Osteoblast (primary cell): Measurements from ENCODE around the gene PNPO. TPM values are rescaled to one million over a fixed set of nuclear protein-coding genes. Genes with fewer than 3 reads are reported as not detected.

ENCODE experiments used
- DNase-seq: peaks from one replicate; pipeline ENCODE4 v3.0.0; 2011; ENCODE audit warnings: low spot score, mixed read lengths; ENCODE audit not compliant: insufficient read length; ENCODE audit errors: missing footprints
- H2AFZ ChIP-seq: 2 replicates; pipeline ENCODE4 v1.6.0; 2011; ENCODE audit warnings: mild to moderate bottlenecking, low read length
- H3K27ac ChIP-seq: 2 replicates; pipeline ENCODE4 v1.5.1; 2011; ENCODE audit warnings: mild to moderate bottlenecking, low read depth, low read length, moderate library complexity
- H3K27me3 ChIP-seq: 2 replicates; pipeline ENCODE4 v1.6.0; 2012; ENCODE audit warnings: mild to moderate bottlenecking, control low read depth, inconsistent platforms, low read length, moderate library complexity; ENCODE audit not compliant: insufficient read depth
- H3K36me3 ChIP-seq: 2 replicates; pipeline ENCODE4 v1.5.1; 2011; ENCODE audit warnings: mild to moderate bottlenecking, low read length, control low read depth, moderate library complexity; ENCODE audit not compliant: insufficient read depth
- H3K4me1 ChIP-seq: 2 replicates; pipeline ENCODE4 v1.5.1; 2011; ENCODE audit warnings: mild to moderate bottlenecking, low read length, control low read depth, moderate library complexity; ENCODE audit not compliant: insufficient read depth
- H3K4me2 ChIP-seq: 2 replicates; pipeline ENCODE4 v1.6.0; 2011; ENCODE audit warnings: mild to moderate bottlenecking, low read length; ENCODE audit not compliant: insufficient read depth
- H3K4me3 ChIP-seq: fragments of 200-600 bp; sonication (generic); 3 replicates; pipeline ENCODE4 v1.5.1; 2012; ENCODE audit warnings: mild to moderate bottlenecking, low read length, inconsistent platforms; ENCODE audit not compliant: insufficient read depth
- H3K79me2 ChIP-seq: 2 replicates; pipeline ENCODE4 v1.6.0; 2012; ENCODE audit warnings: mild to moderate bottlenecking, low read length, control low read depth, inconsistent platforms; ENCODE audit not compliant: insufficient read depth
- H3K9me3 ChIP-seq: 2 replicates; pipeline ENCODE4 v1.5.1; 2011; ENCODE audit warnings: low read depth, low read length, control low read depth
- H4K20me1 ChIP-seq: 2 replicates; pipeline ENCODE4 v1.6.0; 2012; ENCODE audit warnings: mild to moderate bottlenecking, low read length, control low read depth; ENCODE audit not compliant: insufficient read depth
- total RNA-seq: library from RNA; depleted of rRNA; stranded (reverse); fragments of >200 nt; gene quantifications from 2 replicates; pipeline ENCODE4 v1.2.3, GENCODE V29; 2012
- TF ChIP-seq, protein P1 (sequence below): IDR thresholded peaks from 2 replicates; pipeline ENCODE4 v1.5.1; 2011; ENCODE audit warnings: mild to moderate bottlenecking, low read depth, low read length, moderate library complexity; ENCODE audit errors: extremely low read depth

The PNPO gene
- total RNA-seq, 1 donor, result 31.5 TPM

GRCh38 chr17:47905221-47905733, 36.1 kb upstream of the PNPO start:
- peaks cover 42% of the 10 kb centered on the region for H3K79me2 ChIP-seq

DNA sequence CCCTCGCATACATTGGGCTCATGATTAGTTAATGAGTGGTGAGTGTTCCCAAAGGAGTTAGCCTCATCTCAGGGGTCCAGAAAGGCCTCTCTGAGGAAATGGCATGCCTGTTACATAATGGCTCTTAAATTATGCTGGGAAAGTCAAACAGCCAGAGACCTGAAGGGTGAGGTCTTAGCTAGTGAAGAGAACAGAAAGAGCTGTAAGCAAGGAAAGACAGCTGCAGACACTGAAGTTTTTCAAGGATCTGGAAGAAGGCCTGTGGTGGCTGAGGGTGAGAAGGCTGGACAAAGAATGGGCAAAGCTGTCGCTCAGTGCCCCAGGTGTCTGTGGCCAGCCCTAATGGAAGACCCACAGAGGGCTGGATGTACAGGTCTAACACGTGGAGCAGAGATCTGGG, 34.9 kb upstream of the PNPO start:
- H2AFZ ChIP-seq, result no peak overlapping the region
- H3K27ac ChIP-seq, result no peak overlapping the region
- H4K20me1 ChIP-seq, result peaks cover 2% of the 10 kb centered on the region
- H3K4me1 ChIP-seq, result peaks cover 31% of the 10 kb centered on the region
- H3K9me3 ChIP-seq, result no peaks in the 10 kb centered on the region
- no peak overlapping the region for H3K4me2 ChIP-seq
- DNase-seq, result no peak
- H3K4me3 ChIP-seq, result no peak overlapping the region
- H3K27me3 ChIP-seq, result no peaks in the 10 kb centered on the region
- TF ChIP-seq, protein P1, sequence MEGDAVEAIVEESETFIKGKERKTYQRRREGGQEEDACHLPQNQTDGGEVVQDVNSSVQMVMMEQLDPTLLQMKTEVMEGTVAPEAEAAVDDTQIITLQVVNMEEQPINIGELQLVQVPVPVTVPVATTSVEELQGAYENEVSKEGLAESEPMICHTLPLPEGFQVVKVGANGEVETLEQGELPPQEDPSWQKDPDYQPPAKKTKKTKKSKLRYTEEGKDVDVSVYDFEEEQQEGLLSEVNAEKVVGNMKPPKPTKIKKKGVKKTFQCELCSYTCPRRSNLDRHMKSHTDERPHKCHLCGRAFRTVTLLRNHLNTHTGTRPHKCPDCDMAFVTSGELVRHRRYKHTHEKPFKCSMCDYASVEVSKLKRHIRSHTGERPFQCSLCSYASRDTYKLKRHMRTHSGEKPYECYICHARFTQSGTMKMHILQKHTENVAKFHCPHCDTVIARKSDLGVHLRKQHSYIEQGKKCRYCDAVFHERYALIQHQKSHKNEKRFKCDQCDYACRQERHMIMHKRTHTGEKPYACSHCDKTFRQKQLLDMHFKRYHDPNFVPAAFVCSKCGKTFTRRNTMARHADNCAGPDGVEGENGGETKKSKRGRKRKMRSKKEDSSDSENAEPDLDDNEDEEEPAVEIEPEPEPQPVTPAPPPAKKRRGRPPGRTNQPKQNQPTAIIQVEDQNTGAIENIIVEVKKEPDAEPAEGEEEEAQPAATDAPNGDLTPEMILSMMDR, result no peak
- H3K36me3 ChIP-seq, result no peaks in the 10 kb centered on the region
- peaks cover 42% of the 10 kb centered on the region for H3K79me2 ChIP-seq

More at GRCh38 chr17:47905221-47905733, 36.1 kb upstream of the PNPO start:
- Histone ChIP-seq H3K4me1 (peaks cover 40% of the 10 kb centered on the region), H3K27ac (peak overlapping the region; percentile 52), H3K36me3 (no peaks in the 10 kb centered on the region), H3K9me3 (no peaks in the 10 kb centered on the region), H2AFZ (peak overlapping the region; percentile 33), H3K27me3 (no peaks in the 10 kb centered on the region), H3K4me3 (no peak overlapping the region), H4K20me1 (no peaks in the 10 kb centered on the region), H3K4me2 (peak overlapping the region; percentile 59)
- TF ChIP-seq, protein P1, result no peak
- DNase-seq, result no peak

DNA sequence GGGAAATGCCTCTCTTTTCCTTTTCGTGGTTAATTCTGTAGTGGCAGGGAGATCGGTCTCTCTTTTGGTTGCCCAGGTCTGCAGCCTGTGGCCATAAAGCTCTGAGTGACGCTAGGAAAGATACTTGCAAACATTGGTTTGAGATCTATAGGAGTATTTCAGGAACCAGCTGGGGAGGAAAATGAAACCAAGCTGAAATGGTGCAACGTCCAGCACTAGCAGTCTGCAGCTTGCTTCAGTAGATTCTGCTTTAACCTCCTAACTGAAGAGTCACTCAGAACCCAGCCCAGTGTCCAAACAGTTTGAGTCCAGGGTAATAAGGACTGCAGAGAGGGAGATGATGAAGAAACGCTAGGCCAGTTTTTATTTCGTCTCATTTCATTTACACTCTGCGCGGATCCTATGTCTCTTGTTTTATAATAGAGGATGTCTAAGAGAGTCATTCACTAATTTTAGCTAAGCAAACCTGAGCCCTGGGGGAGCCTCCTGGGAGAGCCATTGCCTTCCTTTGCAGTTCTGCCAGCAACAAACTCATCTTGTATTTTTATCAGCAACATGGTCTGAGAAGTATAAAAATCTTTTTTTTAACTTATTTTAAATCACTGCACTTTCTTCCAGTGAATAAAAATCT, 33.3 kb upstream of the PNPO start:
- H3K4me3 ChIP-seq, result peak overlapping the region; percentile 63

GRCh38 chr17:47913050-47913449, 28.3 kb upstream of the PNPO start:
- TF ChIP-seq, protein P1, result no peak
- Histone ChIP-seq H3K27ac (no peak overlapping the region), H3K4me2 (no peak overlapping the region), H3K36me3 (peaks cover 8% of the 10 kb centered on the region), H2AFZ (no peak overlapping the region), H3K4me3 (no peak overlapping the region), H3K79me2 (peaks cover 16% of the 10 kb centered on the region), H3K4me1 (peaks cover 2% of the 10 kb centered on the region), H3K9me3 (no peaks in the 10 kb centered on the region), H4K20me1 (peaks cover 2% of the 10 kb centered on the region), H3K27me3 (no peaks in the 10 kb centered on the region)
- DNase-seq, result no peak

More for the DNA sequence above, 33.3 kb upstream of the PNPO start:
- Histone ChIP-seq H3K79me2 (peaks cover 36% of the 10 kb centered on the region), H3K36me3 (no peaks in the 10 kb centered on the region), H3K27me3 (no peaks in the 10 kb centered on the region), H3K9me3 (no peaks in the 10 kb centered on the region), H2AFZ (peak overlapping the region; percentile 68), H3K4me2 (peak overlapping the region; percentile 91), H3K4me1 (peaks cover 30% of the 10 kb centered on the region), H4K20me1 (peaks cover 2% of the 10 kb centered on the region), H3K27ac (peak overlapping the region; percentile 48)
- TF ChIP-seq, protein P1, result no peak
- no peak for DNase-seq
